HCT116 (cell line): ENCODE data around the gene TMEM132C. TPM values are rescaled to one million over a fixed set of nuclear protein-coding genes. Genes with fewer than 3 reads are reported as not detected.

Experiments
- ATAC-seq: fragments of 200-7000 bp; cut with Tn5 transposase; 2 replicates; pipeline ENCODE4 v1.9.1; 2020; ENCODE audit warnings: mild to moderate bottlenecking, moderate library complexity
- BruUV-seq: library from RNA; stranded (reverse); fragments of 400-500 nt; replicated peaks from 2 replicates; lab custom pipeline; 2021; lab: Mats Ljungman, UMichigan
- CTCF ChIA-PET: fragments of 300-600 bp; sonication (Branson Sonifier 250); formaldehyde crosslinking; loops from one replicate; lab custom pipeline; 2021; ENCODE audit warnings: antibody characterized with exemption; lab: Charles Lee
- POLR2A ChIA-PET: fragments of 300-600, 350-600 bp; sonication (Branson Sonifier 250); formaldehyde crosslinking; loops from one replicate; lab custom pipeline; 2021; ENCODE audit warnings: antibody characterized with exemption; lab: Charles Lee
- RAD21 ChIA-PET, 2 experiments: fragments of 300-600 bp; sonication (Branson Sonifier 250); formaldehyde crosslinking; loops; one replicate each; lab custom pipeline; 2023; ENCODE audit warnings: low total read pairs in 2 of 2; ENCODE audit not compliant: uncharacterized antibody in 2 of 2, unreplicated experiment in 2 of 2, low non-redundant PET in 1 of 2; lab: Charles Lee
- DNase-seq: peaks from one replicate; pipeline ENCODE4 v3.0.0-alpha.2; 2010; ENCODE audit warnings: low read depth, low spot score
- H2AFZ ChIP-seq: fragments of 200-600 bp; shearing (Covaris generic), sonication (generic); 2 replicates; pipeline ENCODE4 v1.6.1; 2017; ENCODE audit warnings: low read depth, mixed run types, mixed read lengths, antibody characterized with exemption, low read length; ENCODE audit not compliant: poor library complexity, severe bottlenecking
- H3K27ac ChIP-seq: 2 replicates; pipeline ENCODE4 v1.5.1; 2012; ENCODE audit warnings: low read depth, low read length
- H3K27me3 ChIP-seq: fragments of 200-600 bp; sonication (generic); 2 replicates; pipeline ENCODE4 v1.6.1; 2016; ENCODE audit warnings: mixed run types, low read length, mixed read lengths; ENCODE audit not compliant: insufficient read depth
- H3K36me3 ChIP-seq, 2 experiments: fragments of 200-500 bp in 1 of 2; fragments of 200-600 bp in 1 of 2; sonication (Bioruptor generic) in 1 of 2; sonication (generic) in 1 of 2; 2 replicates each; pipeline versions ENCODE4 v1.5.1 to v1.6.1; 2014 to 2016; ENCODE audit warnings: low read length in 2 of 2, inconsistent platforms in 1 of 2, mixed read lengths in 1 of 2, mixed run types in 1 of 2; ENCODE audit not compliant: insufficient read depth in 2 of 2, control insufficient read depth in 1 of 2
- H3K4me1 ChIP-seq, 2 experiments: fragments of 200-600 bp in 1 of 2; sonication (generic) in 1 of 2; 2 replicates each; pipeline versions ENCODE4 v1.5.1 to v1.6.1; 2012 to 2017; ENCODE audit warnings: low read length in 2 of 2, inconsistent platforms in 1 of 2, mild to moderate bottlenecking in 1 of 2, mixed read lengths in 1 of 2, mixed run types in 1 of 2, moderate library complexity in 1 of 2; ENCODE audit not compliant: insufficient read depth in 2 of 2, control insufficient read depth in 1 of 2
- H3K4me2 ChIP-seq: fragments of 200-600 bp; sonication (generic); 2 replicates; pipeline ENCODE4 v1.6.1; 2017; ENCODE audit warnings: mixed run types, low read length, mixed read lengths
- H3K4me3 ChIP-seq, 2 experiments: fragments of 200-600 bp in 1 of 2; sonication (generic) in 1 of 2; replicated peaks in 1 of 2; 2 replicates each; pipeline ENCODE4 v1.5.1; 2011 to 2016; ENCODE audit warnings: low read length in 2 of 2, control low read depth in 1 of 2, low read depth in 1 of 2, mild to moderate bottlenecking in 1 of 2, mixed read lengths in 1 of 2, mixed run types in 1 of 2
- H3K79me2 ChIP-seq: fragments of 200-600 bp; sonication (generic); 2 replicates; pipeline ENCODE4 v1.6.1; 2017; ENCODE audit warnings: mild to moderate bottlenecking, mixed run types, low read length, moderate library complexity, mixed read lengths; ENCODE audit not compliant: insufficient read depth
- H3K9ac ChIP-seq: fragments of 200-600 bp; sonication (generic); 2 replicates; pipeline ENCODE4 v1.6.1; 2016; ENCODE audit warnings: low read length, mixed read lengths
- H3K9me2 ChIP-seq: fragments of 200-600 bp; sonication (generic), shearing (Covaris generic); 2 replicates; pipeline ENCODE4 v1.6.1; 2017; ENCODE audit warnings: mixed run types, mild to moderate bottlenecking, moderate library complexity; ENCODE audit not compliant: insufficient read depth
- H3K9me3 ChIP-seq, 2 experiments: fragments of 200-500 bp in 1 of 2; fragments of 200-600 bp in 1 of 2; sonication (Bioruptor generic) in 1 of 2; sonication (generic) in 1 of 2; 2 replicates each; pipeline ENCODE4 v1.6.1; 2014 to 2017; ENCODE audit warnings: low read length in 2 of 2, mixed read lengths in 2 of 2, inconsistent platforms in 1 of 2, low read depth in 1 of 2, mild to moderate bottlenecking in 1 of 2, mixed run types in 1 of 2, moderate library complexity in 1 of 2; ENCODE audit not compliant: control insufficient read depth in 1 of 2, insufficient read depth in 1 of 2
- H4K20me1 ChIP-seq: fragments of 200-600 bp; sonication (generic), shearing (Covaris generic); 2 replicates; pipeline ENCODE4 v1.6.1; 2017; ENCODE audit warnings: mixed run types, mild to moderate bottlenecking, moderate library complexity; ENCODE audit not compliant: insufficient read depth
- CBX3 ChIP-seq: IDR thresholded peaks from 2 replicates; pipeline ENCODE4 v1.6.1; 2012; ENCODE audit warnings: low read depth
- CEBPB ChIP-seq: IDR thresholded peaks from 2 replicates; pipeline ENCODE4 v1.6.1; 2012; ENCODE audit warnings: low read depth
- EGR1 ChIP-seq: IDR thresholded peaks from 2 replicates; pipeline ENCODE4 v1.6.1; 2012; ENCODE audit warnings: low read depth
- EZH2 ChIP-seq: fragments of 200-600 bp; sonication (generic); IDR thresholded peaks from 2 replicates; pipeline ENCODE4 v1.6.1; 2017; ENCODE audit warnings: antibody characterized with exemption, mixed run types
- EZH2phosphoT487 ChIP-seq: fragments of 200-600 bp; IDR thresholded peaks from 2 replicates; pipeline ENCODE4 v1.6.1; 2018; ENCODE audit warnings: antibody characterized with exemption, borderline replicate concordance
- FOSL1 ChIP-seq: IDR thresholded peaks from 2 replicates; pipeline ENCODE4 v1.6.1; 2012; ENCODE audit warnings: low read depth
- JUND ChIP-seq: IDR thresholded peaks from 2 replicates; pipeline ENCODE4 v1.6.1; 2012
- POLR2A ChIP-seq: IDR thresholded peaks from 2 replicates; pipeline ENCODE4 v1.7.0; 2011; ENCODE audit warnings: borderline replicate concordance; ENCODE audit not compliant: insufficient read depth, insufficient read length; ENCODE audit errors: extremely low read depth
- RAD21 ChIP-seq: IDR thresholded peaks from 2 replicates; pipeline ENCODE4 v1.6.1; 2012; ENCODE audit warnings: low read depth, mild to moderate bottlenecking
- SIN3A ChIP-seq: IDR thresholded peaks from 2 replicates; pipeline ENCODE4 v1.6.1; 2012; ENCODE audit warnings: low read depth
- SP1 ChIP-seq: IDR thresholded peaks from 2 replicates; pipeline ENCODE4 v1.6.1; 2012; ENCODE audit warnings: low read depth
- SRF ChIP-seq: IDR thresholded peaks from 2 replicates; pipeline ENCODE4 v1.6.1; 2012; ENCODE audit warnings: low read depth
- TCF7L2 ChIP-seq: IDR thresholded peaks from 2 replicates; pipeline ENCODE4 v1.7.0; 2011; ENCODE audit warnings: borderline replicate concordance, inconsistent platforms; ENCODE audit not compliant: insufficient read depth, insufficient read length; ENCODE audit errors: extremely low read depth
- YY1 ChIP-seq: IDR thresholded peaks from 2 replicates; pipeline ENCODE4 v1.6.1; 2011; ENCODE audit warnings: low read length, low read depth, moderate library complexity, mild to moderate bottlenecking; ENCODE audit not compliant: insufficient replicate concordance; ENCODE audit errors: extremely low read depth
- ZBTB33 ChIP-seq: IDR thresholded peaks from 2 replicates; pipeline ENCODE4 v1.6.1; 2011; ENCODE audit warnings: mild to moderate bottlenecking, low read length, moderate library complexity; ENCODE audit not compliant: insufficient replicate concordance; ENCODE audit errors: extremely low read depth
- ZFX ChIP-seq: fragments of 450-650 bp; IDR thresholded peaks from 2 replicates; pipeline ENCODE4 v1.6.1; 2017
- ZNF274 ChIP-seq: fragments of 200-500 bp; sonication (Bioruptor generic); IDR thresholded peaks from 2 replicates; pipeline ENCODE4 v1.6.1; 2014; ENCODE audit warnings: mild to moderate bottlenecking, low read depth, low read length, inconsistent platforms
- intact Hi-C: fragments of 100-400 bp; cut with micrococcal nuclease; formaldehyde crosslinking; loops from 2 replicates; pipeline ENCODE4 v1.10.0; 2022
- total RNA-seq: library from RNA; stranded (reverse); gene quantifications from one replicate; pipeline ENCODE4 v1.2.1, GENCODE V29; 2021; ENCODE audit not compliant: unreplicated experiment
- TF ChIP-seq, protein P1 (sequence below): IDR thresholded peaks from 2 replicates; pipeline ENCODE4 v1.6.1; 2012; ENCODE audit warnings: low read depth
- TF ChIP-seq, protein P2 (sequence below): IDR thresholded peaks from 2 replicates; pipeline ENCODE4 v1.6.1; 2012
- TF ChIP-seq, protein P3 (sequence below): IDR thresholded peaks from 2 replicates; pipeline ENCODE4 v1.6.1; 2012

The TMEM132C gene
- total RNA-seq, 1 experiment from 2014 or later, result not detected

- Histone ChIP-seq H3K79me2 (no peaks in the 10 kb centered on the region), H3K9me3 (peaks cover under 1 to 21% of the 10 kb centered on the region in 2 experiments; a peak in 2 of 4 replicates), H3K9me2 (no peaks in the 10 kb centered on the region)
- TF ChIP-seq ZBTB33, result no peak
- TF ChIP-seq FOSL1, result no peak
- no peak for TF ChIP-seq JUND
- no peak for TF ChIP-seq EGR1
- TF ChIP-seq TCF7L2, result no peak
- no peak for TF ChIP-seq YY1
- TF ChIP-seq EZH2phosphoT487, result no peak
- TF ChIP-seq CBX3, result no peak
- TF ChIP-seq, protein P1, sequence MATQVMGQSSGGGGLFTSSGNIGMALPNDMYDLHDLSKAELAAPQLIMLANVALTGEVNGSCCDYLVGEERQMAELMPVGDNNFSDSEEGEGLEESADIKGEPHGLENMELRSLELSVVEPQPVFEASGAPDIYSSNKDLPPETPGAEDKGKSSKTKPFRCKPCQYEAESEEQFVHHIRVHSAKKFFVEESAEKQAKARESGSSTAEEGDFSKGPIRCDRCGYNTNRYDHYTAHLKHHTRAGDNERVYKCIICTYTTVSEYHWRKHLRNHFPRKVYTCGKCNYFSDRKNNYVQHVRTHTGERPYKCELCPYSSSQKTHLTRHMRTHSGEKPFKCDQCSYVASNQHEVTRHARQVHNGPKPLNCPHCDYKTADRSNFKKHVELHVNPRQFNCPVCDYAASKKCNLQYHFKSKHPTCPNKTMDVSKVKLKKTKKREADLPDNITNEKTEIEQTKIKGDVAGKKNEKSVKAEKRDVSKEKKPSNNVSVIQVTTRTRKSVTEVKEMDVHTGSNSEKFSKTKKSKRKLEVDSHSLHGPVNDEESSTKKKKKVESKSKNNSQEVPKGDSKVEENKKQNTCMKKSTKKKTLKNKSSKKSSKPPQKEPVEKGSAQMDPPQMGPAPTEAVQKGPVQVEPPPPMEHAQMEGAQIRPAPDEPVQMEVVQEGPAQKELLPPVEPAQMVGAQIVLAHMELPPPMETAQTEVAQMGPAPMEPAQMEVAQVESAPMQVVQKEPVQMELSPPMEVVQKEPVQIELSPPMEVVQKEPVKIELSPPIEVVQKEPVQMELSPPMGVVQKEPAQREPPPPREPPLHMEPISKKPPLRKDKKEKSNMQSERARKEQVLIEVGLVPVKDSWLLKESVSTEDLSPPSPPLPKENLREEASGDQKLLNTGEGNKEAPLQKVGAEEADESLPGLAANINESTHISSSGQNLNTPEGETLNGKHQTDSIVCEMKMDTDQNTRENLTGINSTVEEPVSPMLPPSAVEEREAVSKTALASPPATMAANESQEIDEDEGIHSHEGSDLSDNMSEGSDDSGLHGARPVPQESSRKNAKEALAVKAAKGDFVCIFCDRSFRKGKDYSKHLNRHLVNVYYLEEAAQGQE, result no peak
- TF ChIP-seq, protein P2, sequence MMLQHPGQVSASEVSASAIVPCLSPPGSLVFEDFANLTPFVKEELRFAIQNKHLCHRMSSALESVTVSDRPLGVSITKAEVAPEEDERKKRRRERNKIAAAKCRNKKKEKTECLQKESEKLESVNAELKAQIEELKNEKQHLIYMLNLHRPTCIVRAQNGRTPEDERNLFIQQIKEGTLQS, result no peak
- TF ChIP-seq POLR2A, result no peak
- TF ChIP-seq, protein P3, sequence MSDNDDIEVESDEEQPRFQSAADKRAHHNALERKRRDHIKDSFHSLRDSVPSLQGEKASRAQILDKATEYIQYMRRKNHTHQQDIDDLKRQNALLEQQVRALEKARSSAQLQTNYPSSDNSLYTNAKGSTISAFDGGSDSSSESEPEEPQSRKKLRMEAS, result no peak
- TF ChIP-seq SP1, result no peak
- no peak for TF ChIP-seq SIN3A
- no peak for TF ChIP-seq SRF
- TF ChIP-seq CEBPB, result no peak
- TF ChIP-seq EZH2, result no peak
- no peak for TF ChIP-seq ZFX
- TF ChIP-seq RAD21, result no peak
- no peak for TF ChIP-seq ZNF274
- TF ChIP-seq, all 23 proteins: peak for 0
- POLR2A ChIA-PET, result no interaction called here
- no TSS peak for BruUV-seq
- CTCF ChIA-PET, result no interaction called here
- intact Hi-C loops, result no loop called here
- H3K9ac ChIP-seq, result no peak overlapping the region
- H2AFZ ChIP-seq, result no peak overlapping the region
- no peak overlapping the region for H3K27ac ChIP-seq
- no peaks in the 10 kb centered on the region for H4K20me1 ChIP-seq
- RAD21 ChIA-PET, result no interaction called here
- no peaks in the 10 kb centered on the region for H3K27me3 ChIP-seq
- no peak overlapping the region for H3K4me2 ChIP-seq
- no peak overlapping the region for H3K4me3 ChIP-seq
- ATAC-seq (no peak), DNase-seq (no peak)
- no peaks in the 10 kb centered on the region for H3K4me1 ChIP-seq
- no peaks in the 10 kb centered on the region for H3K36me3 ChIP-seq
Measured at GRCh38 chr12:128316973-128317526, 50.1 kb downstream of the TMEM132C start.
